ENCODE data around the gene TMEM170B.
"Not testable (repeated sequence)": the region's sequence is repeated elsewhere in the genome, so short reads cannot be mapped to it uniquely, and the experiment has no call there.

Gene TMEM170B

DNA sequence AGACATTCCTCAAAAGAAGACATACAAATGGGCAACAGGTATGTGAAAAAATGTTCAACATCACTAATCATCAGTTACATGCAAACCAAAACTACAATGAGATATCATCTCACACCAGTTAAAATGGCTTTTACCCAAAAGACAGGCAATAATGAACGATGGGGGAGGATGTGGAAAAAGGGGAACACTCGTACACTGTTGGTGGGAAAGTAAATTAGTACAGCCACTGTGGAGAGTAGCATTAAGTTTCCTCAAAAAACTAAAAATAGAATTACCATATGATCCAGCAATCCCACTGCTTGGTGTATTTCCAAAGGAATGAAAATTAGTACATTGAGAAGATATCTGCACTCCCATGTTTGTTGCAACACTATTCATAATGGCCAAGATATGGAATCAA lies 8.6 kb upstream of the TMEM170B start:
- DNase-seq (ENCODE audit: low read depth in 3 of 3) = no peak

DNA sequence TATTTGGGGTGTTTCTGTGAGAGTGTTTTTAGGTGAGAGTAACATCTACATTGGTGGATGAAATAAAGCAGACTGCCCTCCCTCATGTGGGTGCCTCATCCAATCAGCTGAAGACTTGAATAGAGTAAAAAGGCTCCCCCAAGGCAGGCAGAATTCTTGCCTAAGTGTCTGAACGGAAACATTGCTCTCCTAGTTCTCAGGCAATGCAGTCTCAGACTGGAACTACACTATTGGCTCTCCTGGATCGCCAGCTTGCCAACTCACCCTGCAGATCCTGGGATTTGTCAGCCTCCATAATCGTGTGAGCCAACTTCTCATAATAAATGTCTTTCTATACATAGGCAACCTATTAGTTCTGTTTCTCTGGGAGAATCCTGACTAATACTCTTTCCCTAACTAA lies 5.5 kb upstream of the TMEM170B start:
- DNase-seq (ENCODE audit: low read depth in 3 of 3) = no peak

DNA sequence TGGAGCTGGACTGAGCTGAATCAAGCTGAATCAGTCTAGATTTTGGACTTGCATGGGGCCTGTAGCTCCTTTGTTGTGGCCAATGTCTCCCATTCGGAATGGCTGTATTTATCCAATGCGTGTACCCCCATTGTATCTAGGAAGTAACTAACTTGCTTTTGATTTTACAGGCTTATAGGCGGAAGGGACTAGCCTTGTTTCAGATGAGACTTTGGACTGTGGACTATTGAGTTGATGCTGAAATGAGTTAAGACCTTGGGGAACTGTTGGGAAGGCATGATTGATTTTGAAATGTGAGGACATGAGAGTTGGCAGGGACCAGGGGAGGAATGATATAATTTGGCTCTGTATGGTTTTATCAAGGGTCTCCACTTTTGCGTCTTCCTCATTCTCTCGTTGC lies 3.0 kb upstream of the TMEM170B start:
- no peak for DNase-seq (ENCODE audit: low read depth in 3 of 3)

DNA sequence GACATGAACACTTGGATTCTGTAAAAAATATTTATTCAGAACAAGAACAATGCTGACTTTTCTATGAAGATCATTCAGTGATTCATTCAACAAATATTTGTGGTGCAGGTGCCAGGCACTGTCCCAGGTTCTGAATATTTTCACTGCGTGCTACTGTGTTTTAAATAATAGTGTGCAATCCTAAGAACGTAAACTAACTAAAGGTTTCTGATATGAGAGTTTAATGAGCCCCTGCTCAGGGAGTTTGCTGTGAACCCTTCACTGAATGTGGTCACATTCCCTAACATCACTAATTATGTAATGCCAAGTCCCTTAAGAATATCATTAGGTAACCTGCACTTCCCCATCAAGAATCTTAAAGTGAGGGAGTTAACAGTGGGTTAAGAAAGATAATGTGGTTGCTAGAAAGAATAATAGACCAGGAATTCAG lies 1.7 kb upstream of the TMEM170B start:
- no peak for DNase-seq (ENCODE audit: low read depth in 3 of 3)

DNA sequence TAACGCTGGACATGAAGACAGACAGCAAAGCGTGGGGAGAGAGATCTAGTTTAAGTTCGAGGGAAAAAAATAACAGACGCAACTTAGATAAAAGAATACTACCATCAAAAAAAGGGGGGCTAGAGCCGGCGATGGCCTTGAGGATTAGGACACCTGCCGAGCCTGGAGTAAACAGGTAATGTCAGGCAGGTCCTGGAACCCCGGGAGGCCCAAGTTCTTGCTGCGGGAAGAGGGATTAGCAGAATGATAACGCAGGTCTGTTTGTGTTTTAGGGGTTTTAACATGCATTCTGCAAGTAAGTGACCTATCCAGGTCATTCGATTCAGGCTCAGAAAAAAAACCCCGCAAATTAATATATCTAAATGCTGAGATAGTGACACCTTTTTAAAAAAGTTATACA lies 754 bp upstream of the TMEM170B start:
- no peak for DNase-seq (ENCODE audit: low read depth in 3 of 3)

DNA sequence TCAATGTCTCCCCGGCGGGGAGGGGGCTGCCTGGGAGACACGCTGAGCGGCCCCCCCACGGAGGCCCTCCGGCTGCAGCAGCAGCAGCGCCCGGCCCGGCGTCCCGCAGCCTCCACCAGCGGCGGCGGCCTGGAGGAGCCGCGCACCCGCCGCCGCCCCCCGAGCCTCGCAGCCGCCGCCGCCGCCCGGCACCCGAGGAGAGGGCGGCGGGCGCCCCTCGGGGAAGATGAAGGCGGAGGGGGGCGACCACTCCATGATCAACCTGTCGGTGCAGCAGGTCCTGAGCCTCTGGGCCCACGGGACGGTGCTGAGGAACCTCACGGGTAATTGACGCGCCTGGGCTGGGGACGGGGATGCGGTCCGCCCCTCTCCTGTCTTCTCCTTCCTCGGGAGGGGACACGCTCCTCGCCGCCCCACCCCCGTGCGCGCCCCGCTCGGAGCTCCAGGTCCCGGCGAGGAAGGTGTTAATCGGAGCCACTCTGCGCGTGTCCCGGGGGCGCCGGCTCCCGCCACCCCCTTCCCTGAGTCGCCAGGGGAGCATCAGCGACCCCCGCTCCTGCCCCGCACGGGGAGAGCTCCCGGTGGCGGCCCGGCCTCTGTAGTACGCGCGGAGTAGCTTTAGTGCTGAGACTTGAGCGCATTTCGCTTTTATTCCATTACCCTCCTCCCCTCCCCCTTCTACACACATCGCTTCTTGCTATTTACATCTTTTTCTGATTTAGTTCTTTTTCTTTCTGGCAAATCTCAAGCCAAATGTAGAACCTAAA lies 686 bp downstream of the TMEM170B start:
- DNase-seq (ENCODE audit: low read depth in 3 of 3) = peak; percentile 1 to 15 (median 3)

DNA sequence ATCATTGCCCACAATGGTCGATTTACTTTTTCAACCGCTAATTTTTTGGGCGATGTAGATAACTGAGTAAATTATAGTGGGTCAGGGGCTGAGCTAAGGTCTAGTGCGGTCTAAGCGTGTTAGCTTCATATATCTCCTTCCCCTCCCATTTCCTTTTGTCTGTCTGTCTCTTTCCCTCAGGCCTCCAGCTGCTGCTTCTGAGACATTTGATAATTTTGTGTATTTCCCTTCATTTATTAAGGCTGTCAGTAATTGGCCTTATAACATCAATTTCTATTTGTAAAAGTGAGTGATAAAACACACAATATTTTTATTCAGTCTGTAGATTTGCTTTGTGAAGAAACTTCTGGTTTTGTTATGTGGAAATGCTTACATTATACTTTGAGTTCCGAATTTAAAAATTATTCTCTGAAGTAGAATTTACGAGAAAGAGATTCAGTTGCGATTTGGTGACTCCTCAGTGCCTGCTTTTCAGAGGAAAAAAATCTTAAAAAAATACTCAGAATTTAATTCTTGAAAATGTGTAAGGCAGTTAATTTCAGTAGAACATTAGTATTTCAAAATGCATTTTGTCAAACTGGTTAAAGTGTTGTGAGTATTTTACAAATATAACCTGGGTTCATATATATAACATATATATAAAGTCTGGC lies 1.4 kb downstream of the TMEM170B start:
- no peak for DNase-seq (ENCODE audit: low read depth in 3 of 3)

DNA sequence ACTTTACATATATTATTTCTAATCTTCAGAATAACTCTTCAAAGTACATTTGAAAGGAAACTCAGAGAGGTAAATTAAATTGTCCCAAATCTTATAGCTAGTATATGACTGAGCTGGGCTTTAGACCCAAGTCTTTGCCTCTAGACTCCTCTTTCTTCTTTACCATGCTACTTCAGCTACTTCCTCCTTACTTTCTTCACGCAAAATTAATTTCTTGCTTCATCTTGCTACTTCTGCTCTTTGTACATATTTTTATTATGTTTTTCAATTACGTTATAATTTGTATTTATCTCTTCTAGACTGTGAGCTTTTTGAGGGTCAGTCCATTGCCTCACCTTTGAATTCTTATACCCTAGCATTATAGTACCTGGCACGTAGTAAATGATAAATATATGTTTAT lies 5.3 kb downstream of the TMEM170B start:
- no peak for DNase-seq (ENCODE audit: low read depth in 3 of 3)

DNA sequence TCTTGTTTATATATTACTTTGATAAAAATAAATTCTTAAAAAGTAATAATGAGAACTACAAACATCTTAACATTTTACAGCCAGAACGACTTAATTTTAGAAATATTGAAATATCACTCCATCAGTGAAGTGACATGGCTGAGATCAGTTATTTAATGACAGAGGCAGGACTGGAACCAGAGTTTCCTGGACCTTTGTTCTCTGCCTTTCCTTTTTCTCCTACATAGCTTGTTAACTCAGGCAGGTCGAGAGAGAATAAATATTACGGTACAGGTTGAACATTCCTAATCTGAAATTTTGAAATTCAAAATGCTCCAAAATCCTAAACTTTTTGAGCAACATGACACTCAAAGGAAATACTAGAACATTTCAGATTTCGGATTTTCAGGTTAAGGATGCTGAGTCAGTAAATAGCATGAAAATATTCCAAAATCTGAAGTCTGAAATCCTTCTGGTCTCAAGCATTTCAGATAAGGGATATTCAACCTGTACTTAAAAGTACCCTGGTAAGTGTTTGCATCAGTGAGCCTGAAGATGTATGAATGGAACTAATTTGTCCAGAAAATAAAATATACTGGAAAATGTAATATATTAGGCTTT lies 6.5 kb downstream of the TMEM170B start:
- DNase-seq (ENCODE audit: low read depth in 3 of 3) = no peak

DNA sequence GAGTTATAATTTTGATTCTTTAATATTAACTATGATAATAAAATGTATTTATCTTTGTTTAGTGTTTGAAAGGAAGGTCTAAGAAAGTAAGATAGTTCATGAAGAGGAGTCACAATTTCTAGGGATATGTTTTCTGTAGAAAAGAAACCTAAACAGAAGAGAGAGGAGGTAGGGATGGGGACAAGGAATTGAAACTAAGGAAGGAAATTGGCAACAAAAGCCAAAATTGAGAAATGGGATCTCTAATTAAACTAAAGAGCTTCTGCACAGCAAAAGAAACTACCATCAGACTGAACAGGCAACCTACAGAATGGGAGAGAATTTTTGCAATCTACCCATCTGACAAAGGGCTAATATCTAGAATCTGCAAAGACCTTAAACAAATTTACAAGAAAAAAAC lies 10.3 kb downstream of the TMEM170B start:
- DNase-seq (ENCODE audit: low read depth in 3 of 3) = not testable (repeated sequence)

DNA sequence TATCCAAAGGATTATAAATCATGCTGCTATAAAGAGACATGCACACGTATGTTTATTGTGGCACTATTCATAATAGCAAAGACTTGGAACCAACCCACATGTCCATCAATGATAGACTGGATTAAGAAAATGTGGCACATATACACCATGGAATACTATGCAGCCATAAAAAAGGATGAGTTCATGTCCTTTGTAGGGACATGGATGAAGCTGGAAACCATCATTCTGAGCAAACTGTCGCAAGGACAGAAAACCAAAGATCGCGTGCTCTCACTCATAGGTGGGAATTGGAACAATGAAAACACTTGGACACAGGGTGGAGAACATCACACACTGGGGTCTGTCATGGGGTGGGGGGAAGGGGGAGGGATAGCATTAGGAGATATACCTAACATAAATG lies 11.0 kb downstream of the TMEM170B start:
- not testable (repeated sequence) for DNase-seq (ENCODE audit: low read depth in 3 of 3)

DNA sequence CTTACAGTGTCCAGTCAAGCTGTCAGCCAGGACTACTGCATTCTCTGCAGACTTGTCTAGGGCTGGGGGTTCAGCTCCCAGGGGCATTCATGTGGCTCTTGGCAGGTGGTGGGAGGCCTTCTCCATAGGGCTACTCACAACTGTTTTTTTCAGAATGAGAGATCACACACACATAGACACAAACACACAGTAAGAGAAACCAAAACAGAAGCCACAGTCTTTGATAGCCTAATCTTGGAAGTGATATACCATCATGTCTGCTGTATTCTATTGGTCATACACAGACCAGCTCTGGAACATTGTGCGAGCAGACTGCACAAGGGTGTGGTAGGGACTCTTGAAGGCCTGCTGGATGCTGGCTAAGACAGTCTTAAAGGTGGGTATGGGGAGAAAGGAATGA lies 13.5 kb downstream of the TMEM170B start:
- DNase-seq (ENCODE audit: low read depth in 3 of 3) = no peak

DNA sequence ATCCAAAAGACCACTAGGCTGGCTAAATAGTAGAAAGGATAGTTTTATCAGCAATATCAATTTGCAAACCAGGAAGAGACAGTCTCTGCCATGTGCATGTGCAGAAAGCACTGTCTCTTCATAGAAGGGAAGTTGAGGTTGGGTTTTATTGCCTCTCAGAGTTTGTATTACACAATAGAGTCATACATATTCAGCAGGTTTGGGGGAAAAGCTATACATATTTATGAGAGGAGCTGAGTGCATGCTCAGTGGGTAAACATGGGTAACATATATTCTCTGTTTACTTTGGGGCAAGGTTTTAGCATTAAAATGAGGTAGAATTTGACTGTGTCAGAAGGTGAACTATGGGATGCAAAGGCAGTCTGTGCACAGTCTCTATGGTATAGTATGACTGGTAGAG lies 14.9 kb downstream of the TMEM170B start:
- no peak for DNase-seq (ENCODE audit: low read depth in 3 of 3)

DNA sequence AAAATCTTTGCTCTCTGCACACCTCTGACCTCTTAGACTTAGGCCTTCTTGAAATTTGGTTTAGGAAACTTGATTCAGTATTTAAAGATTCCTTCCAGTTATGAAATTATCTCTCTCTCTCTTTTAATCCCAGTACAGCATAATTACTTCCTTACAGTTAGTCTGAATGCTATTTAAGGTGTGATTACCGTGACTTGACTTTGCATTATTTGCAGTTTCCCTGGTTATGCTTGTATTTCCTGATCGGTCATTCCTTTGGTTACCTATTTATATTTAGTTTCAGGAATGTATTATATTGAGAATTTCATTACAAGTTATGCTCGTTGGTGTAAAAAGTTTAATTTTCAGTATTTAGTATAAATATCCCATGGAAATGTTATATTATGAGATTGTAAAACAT lies 16.3 kb downstream of the TMEM170B start:
- DNase-seq (ENCODE audit: low read depth in 3 of 3) = no peak

DNA sequence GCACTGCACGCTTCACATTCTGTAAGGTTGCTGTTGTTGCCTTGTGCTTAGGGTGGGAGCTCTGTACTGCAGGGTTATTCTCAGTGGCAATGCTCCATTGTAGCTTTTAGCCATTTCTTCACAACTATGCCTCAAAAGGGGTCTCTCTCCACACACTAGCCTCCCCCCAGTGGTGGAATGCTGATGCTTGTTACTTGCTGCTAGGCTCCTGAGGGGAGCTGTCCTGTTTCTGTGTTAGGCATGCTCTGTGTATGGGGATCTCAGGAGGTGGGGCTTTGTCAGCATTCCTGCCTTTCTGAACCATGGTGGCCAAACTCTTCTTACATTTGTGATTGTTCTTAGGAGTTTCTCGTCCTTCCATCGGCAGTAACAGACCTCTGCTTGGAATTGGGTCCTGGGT lies 18.8 kb downstream of the TMEM170B start:
- no peak for DNase-seq (ENCODE audit: low read depth in 3 of 3)

DNA sequence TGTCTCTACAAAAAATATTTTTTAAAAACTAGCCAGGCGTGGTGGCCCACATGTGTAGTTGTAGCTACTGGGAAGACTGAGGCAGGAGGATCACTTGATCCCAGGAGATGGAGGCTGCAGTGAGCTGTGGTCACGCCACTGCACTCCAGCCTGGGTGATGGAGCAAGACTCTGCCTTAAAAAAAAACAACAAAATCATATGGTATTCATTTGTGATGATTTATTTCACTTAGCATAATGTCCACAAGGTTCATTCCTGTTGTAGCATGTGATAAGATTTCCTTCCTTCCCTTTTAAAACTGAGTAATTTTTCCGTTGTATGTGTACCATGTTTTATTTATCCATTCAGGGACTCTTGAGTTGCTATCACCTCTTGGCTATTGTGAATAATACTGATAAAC lies 26.2 kb downstream of the TMEM170B start:
- DNase-seq (ENCODE audit: low read depth in 3 of 3) = no peak

DNA sequence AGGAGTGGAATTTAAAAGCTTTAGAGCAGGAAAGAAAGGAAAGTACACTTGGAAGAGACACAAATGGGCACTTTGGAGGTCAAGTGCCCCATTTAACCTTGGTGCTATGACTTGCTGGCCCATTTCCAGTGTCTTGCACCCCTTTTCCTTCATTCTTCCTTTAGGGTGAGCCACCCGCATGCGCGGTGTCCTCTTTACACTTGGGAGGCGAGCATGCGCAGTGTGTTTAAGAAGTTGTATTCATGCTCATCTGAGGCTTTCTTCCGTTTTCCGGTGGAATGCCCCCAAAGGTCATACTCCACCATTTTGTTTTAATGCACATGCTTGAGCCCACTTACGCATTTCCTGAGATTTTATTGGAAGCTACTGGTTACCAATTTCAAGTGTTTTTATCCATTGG lies 29.1 kb downstream of the TMEM170B start:
- DNase-seq (ENCODE audit: low read depth in 3 of 3) = no peak

DNA sequence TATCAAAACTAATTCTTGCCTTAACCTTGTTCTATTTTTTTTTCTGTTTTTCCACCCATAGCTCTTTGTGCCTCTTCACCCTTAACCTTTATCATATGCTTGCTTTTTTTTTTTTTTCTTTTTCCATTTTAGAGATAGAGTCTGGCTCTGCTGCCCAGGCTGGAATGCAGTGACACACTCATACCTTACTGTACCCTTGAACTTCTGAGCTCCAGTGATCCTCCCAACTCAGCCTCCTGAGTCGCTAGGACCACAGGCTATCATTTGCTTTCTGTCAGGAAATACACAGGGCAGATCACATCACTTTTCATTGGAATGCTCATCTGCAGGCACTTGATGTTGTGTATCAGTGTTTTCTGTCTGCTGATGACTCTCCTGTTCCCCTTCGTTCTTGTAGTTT lies 33.5 kb downstream of the TMEM170B start:
- no peak for DNase-seq (ENCODE audit: low read depth in 3 of 3)

DNA sequence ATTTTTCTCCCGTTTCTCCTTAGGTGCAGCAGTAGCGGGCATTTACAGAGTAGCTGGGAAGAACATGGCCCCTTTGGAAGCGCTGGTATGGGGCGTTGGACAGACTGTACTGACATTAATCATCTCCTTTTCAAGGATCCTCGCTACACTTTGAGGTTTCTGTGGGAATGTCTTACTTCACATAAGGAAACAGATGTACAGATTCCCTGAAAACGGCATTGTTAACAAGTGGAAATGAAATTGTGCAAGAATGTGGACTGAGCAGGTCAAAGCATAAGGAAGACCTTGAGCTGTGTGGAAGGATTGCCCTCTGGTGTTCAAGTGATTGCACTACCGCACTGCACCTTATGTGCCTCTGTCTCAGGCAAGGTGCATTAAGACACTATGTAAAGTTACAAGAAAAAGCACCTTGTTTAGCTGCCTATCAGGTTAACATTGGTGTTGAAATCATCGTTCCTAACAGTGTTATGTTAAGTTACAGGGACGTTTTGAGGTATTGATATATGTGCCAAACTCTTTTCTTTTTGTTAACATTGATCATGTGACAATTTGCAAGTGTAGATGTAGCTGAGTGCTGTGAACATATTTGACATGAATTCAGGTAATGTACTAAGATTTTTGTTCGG lies 38.0 kb downstream of the TMEM170B start:
- peak in 2 of 3 experiments; percentile 7 to 15 for DNase-seq (ENCODE audit: low read depth in 3 of 3)

DNA sequence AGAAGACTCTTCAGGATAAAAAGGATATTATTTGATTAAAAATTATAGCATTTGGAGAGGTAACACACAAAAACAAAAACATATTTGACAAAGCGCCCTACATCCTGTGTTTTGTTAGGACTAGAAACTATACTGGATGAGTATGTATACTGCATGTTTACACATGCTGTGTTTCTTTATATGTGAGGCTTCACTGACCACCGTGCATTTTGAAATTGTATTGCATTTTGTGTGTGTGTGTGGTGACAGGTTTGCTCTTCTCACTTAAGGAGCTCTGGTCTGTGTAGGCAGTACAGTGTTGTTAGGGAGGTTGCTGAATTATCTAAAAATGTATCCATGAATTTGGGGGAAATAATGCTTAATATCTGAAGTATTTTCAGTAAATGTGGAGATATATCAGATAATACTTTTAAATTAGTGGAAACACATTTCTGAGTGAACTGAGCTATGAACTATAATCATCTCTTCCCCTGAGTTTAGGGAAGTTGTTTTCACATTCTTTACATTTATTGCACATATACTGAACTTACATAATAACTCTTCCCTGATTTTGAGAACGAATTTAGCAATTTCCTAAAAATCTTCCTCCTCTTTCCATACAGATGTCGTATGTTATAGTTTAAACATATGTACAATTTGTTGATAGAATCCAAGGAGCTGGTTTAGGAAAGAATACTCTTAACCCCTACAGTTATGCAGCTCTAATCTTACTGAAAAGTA lies 43.3 kb downstream of the TMEM170B start:
- DNase-seq (ENCODE audit: low read depth in 3 of 3) = no peak

DNA sequence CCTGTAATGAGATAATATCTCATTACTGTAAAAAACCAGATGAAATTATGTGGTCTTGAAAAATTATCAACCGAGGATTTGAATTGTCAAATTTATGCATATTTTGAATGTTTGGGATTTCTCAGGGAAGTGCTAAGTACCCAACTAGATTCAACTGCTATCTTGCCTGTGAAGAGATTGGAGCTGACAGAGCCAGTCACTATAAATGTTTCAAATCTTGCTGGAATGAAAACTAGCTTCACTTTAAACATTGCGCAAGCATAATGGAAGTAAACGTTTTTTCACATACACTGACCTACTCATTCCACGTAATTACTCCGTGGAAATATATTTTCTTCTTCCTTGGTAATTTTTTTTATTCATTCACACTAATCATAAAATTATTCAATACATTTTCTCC lies 46.7 kb downstream of the TMEM170B start:
- no peak for DNase-seq (ENCODE audit: low read depth in 3 of 3)

DNA sequence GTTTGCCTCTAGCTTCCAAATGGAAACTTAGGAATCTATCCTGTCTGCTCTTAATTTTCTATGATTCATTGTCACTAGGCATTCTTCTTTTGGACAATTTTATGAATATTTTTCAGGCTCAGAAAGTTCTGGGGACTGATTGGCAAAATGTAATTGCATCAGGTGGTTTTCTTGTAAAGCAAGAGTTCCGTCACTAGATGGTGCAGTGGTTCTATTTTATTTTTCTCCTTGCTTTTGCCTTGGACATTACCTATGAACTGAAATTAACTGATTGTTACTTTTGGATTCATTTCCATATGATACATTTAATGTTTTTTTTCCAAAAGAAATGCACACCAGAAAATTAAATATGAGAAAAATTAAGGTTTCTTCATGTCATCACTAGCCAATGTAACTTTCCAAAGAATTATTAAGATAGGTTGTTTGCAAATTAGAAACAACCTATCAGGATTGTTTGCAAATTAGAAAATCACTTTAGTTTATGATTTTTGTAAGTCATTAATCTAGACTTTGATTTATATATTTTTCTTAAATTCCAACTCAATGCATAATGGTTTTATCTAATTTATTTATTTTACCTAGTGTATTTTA lies 48.0 kb downstream of the TMEM170B start:
- no peak for DNase-seq (ENCODE audit: low read depth in 3 of 3)
